ENCODE measurements around the gene PRKCI.

GRCh38 chr3:170277833-170278580 lies 55.8 kb downstream of the PRKCI start:
- TF ChIP-seq ZBTB33 (IDR thresholded peaks at IDR 0.05; ENCODE audit: extremely low read depth, insufficient replicate concordance, low read length): no peak
- TF ChIP-seq CTCF (IDR thresholded peaks at IDR 0.05 in 2 of 3, conservative IDR thresholded peaks at IDR 0.05 in 1 of 3; ENCODE audit: borderline replicate concordance in 1 of 3, insufficient read depth in 1 of 3, low read depth in 2 of 3, low read length in 2 of 3): no peak
- no peak for TF ChIP-seq SIN3A (IDR thresholded peaks at IDR 0.05; ENCODE audit: low read depth)
- no peak for TF ChIP-seq ZNF274 (IDR thresholded peaks at IDR 0.05; ENCODE audit: low read depth, low read length)
- no peak for TF ChIP-seq CBX3 (IDR thresholded peaks at IDR 0.05; ENCODE audit: low read depth)
- no peak for TF ChIP-seq CEBPB (IDR thresholded peaks at IDR 0.05; ENCODE audit: low read depth)
- TF ChIP-seq POLR2AphosphoS5 (IDR thresholded peaks at IDR 0.05; ENCODE audit: low read depth, low read length): no peak
- TF ChIP-seq RAD21 (IDR thresholded peaks at IDR 0.05; ENCODE audit: low read depth): no peak
- TF ChIP-seq SP1 (IDR thresholded peaks at IDR 0.05; ENCODE audit: low read depth): no peak
- TF ChIP-seq EZH2 (IDR thresholded peaks at IDR 0.05): no peak
- TF ChIP-seq SRF (IDR thresholded peaks at IDR 0.05; ENCODE audit: low read depth): no peak
- TF ChIP-seq POLR2A (IDR thresholded peaks at IDR 0.05; ENCODE audit: borderline replicate concordance, extremely low read depth, insufficient read depth, insufficient read length): no peak

All from HCT116 (cell line).